Islet of Langerhans (tissue), 1 donor: ENCODE results near the gene MYPN.

Experiments used
- FAIRE-seq: peaks from one replicate; lab custom pipeline; 2011; peaks lifted over from hg19 to GRCh38; lab: Jason Lieb, UNC

MYPN gene

DNA sequence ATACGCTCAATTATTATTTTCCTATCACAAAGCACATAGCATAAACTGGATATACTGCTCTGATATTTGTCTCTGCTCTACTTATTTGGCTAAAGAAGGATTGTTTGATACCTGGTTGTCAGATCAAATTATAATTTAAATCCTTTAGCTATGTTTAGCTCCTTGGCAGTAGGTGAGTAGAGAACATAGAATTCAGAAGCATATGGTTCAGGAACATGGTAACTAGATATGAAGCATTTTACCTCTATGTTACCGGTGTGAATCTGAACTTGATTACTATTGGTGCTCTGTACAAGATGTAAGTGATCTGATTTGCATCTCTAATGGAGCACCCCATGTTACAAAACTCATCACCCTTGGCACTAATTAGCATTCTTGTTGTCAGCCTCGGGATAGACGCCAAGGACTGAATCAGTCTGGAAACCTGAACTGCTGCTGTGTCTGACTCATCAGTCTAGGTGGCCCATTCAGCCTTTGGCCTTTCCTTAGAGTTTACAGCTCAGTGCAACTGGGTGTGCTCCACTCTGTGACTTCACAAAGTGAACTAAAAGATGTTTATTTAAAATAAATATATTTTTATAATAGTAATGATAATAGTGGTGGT lies 12.3 kb upstream of the MYPN start:
- FAIRE-seq: peak; percentile 82

DNA sequence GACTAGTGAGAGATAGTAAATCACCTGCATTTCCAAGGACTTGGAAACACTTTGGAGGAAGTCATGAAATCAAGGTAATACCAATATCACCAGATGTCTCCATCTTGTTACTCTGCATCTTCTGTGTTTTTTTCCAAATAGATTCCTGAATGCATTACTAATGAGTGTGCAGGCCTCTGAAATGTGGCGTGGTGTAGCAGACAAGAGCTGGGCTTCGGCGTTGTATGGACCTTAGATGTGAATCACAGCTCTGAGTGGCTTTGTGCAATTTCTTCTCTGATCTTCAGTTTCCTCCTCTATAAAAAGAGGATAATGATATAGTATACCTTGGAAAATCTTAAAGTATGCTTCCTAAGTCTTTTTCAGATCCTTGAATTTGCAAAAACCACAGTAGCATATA lies 9.6 kb upstream of the MYPN start:
- FAIRE-seq: no peak

DNA sequence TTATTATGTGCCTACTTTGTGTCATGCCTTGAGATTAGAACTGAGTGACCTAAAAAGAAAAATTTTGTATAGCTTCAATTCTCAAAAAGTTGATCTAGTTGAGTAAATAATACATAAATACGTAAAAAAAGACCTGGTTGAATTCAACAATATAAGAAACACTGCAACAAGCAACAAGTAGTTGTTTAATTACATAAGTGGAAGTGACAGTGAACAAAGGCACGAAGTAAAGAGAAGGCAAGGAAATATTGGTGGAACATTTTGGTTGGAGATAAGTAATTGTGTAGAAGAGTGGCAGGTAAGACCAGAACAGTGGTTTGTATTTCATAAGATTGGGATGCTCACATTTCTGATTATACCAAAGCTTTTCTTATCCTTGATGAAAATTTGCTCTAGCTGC lies 8.2 kb upstream of the MYPN start:
- FAIRE-seq: no peak

DNA sequence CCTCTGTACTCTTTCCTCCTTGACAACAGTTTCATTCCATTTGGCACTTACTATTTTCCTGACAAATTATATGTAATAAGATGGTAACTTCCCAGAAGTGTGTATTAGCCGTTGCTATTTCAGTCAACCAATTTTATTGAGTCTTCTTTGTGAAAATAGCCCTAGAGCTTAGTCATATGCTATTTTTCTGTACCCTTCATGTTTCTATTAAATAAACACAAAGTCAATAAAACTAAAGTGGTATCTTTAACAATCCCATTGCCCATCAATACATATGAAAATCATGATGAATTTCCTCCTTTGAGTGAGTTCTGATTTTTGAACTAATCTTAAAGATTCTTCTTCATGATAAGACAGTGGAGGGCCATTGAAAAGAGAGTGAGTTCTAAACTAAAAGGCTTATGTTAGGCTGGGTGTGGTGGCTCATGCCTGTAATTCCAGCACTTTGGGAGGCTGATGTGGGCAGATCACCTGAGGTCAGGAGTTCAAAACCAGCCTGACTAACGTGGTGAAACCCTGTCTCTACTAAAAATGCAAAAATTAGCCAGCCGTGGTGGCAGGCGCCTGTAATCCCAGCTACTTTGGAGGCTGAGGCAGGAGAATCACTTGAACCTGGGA lies 5.9 kb upstream of the MYPN start:
- no peak for FAIRE-seq

GRCh38 chr10:68103901-68104300 lies 5.4 kb upstream of the MYPN start:
- FAIRE-seq: no peak

DNA sequence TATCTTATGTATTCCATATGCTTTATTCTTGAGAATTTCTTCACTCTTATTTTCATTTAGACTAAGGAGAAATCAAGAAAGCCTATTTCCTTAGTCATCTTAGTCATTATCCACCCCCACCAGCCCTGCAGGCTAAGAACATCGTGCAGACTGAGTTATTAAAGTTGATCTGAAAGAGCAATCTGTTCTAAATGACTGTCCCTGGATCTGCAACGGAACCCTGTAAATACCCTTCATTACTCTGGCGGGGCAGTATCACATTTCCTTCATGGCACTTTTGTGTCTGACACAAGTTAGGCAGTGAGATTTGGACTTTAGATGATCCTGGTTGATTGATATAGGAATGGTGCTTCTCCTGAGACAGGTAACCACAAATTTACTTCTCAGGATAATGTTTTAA lies 3.5 kb upstream of the MYPN start:
- no peak for FAIRE-seq

DNA sequence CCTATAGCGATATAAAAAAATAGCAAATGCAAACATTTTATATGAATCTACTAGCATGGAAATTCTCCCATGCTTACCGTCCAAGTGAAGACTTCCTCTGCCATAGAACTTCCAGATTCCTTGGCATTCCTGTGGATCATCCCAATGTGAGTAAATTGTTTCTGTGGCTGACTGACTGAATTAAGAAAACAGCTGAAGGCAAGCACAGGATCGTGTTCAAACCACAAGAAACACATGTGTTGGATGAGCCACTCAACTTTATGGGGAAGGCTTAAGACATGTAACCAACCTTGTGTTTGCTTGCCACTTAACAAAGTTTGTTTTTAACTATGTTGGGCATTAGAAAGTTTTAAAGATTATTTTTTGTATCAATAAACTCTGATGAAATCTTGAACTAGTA lies 2.6 kb upstream of the MYPN start:
- FAIRE-seq: no peak

GRCh38 chr10:68107651-68108050 lies 1.6 kb upstream of the MYPN start:
- no peak for FAIRE-seq

DNA sequence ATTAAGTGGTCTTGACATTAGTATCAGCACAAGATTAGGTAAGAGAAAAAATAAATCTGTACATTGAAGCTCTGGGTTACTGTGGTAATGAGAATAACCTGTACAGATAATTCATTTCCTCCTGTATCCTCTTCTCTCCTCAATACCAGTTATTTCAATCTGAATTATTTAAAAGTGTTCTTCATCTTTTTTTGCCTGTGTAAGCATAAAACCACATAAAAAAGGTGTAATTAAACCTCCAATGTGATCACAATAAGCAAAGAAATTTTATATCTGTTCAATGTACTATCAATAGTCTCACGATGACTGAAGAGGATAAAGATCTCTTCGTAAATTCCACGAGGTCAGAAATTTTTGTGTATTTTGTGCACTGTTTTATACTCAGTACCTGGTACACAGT lies 1.2 kb upstream of the MYPN start:
- no peak for FAIRE-seq

- FAIRE-seq: no peak
Measured at GRCh38 chr10:68108653-68109052, 635 bp upstream of the MYPN start.

- FAIRE-seq: no peak
Measured at GRCh38 chr10:68110027-68110426, 739 bp downstream of the MYPN start.

DNA sequence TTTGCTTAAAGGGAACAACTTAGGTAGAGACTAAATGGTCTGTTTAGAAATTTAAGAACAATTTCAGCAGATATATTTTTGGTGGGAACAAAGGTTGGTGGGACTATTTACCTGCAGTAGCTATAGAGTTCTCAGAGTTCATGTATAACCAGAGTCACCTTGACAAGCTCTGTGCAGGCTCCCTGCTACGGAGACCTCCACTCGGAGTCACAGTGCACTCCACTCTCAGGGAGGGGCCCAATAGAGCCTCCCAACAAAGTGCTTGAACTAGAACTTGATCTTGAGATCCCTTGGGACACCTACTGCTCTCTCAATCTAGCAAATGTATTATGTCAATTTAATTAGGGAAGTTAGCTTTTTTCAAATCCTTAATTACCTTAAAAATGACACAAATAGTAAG lies 2.3 kb downstream of the MYPN start:
- FAIRE-seq: no peak

GRCh38 chr10:68112837-68113236 lies 3.5 kb downstream of the MYPN start:
- no peak for FAIRE-seq

DNA sequence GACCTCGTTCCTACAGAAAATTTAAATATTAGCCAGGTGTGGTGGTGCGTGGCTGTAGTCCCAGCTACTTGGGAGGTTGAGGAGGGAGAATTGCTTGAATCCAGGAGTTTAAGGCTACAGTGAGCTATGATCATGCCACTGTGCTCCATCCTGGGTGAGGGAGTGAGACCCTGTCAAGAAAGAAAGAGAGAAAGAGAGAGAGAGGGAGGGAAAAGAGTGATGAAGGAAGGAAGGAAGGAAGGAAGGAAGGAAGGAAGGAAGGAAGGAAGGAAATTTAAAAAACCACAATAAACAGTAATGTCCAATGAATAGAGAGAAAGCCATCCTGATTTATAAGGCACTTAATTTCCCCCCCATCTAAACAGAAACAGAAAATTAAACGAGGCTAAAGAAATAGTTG lies 9.4 kb downstream of the MYPN start:
- no peak for FAIRE-seq

GRCh38 chr10:68121020-68121743 lies 11.9 kb downstream of the MYPN start:
- no peak for FAIRE-seq

GRCh38 chr10:68121852-68122251 lies 12.6 kb downstream of the MYPN start:
- FAIRE-seq: no peak

DNA sequence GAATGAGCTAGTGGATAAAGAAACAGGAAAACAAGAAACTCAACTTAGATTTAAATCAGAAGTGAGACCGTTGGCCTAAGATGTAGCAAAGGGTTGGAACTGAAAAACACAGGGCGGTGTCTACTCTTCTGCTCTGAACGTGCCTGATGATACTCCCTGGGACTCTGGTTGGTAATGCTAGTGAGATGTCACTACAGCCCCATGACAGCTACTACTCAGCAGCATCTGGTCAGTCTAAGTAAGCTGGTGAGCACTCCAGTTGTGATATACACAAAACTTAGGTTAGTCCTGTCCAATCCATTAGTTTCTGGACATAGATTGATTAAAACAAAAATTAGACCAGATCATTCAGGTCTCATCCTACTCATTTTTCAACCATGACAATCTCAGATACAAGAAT lies 15.4 kb downstream of the MYPN start:
- FAIRE-seq: no peak

DNA sequence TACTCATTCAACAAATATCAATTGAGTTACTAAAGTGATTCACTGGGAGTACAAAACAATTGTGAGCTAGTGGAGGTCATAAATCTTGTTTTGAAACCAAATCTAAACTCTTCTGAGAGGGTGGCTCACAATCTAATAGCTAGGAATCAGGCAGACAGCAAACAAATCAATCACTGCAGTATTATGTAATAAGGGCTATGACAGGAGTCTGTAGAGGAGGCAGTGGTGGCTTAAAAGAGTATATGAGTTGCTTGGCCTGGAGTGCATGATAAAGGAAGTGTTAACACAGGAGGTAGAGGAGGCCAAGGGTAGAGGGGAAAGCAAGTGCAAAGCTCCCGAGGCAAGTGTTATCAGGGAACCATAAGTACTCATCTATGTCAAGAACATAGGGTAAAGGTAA lies 16.5 kb downstream of the MYPN start:
- FAIRE-seq: no peak

GRCh38 chr10:68128015-68128414 lies 18.7 kb downstream of the MYPN start:
- FAIRE-seq: no peak

DNA sequence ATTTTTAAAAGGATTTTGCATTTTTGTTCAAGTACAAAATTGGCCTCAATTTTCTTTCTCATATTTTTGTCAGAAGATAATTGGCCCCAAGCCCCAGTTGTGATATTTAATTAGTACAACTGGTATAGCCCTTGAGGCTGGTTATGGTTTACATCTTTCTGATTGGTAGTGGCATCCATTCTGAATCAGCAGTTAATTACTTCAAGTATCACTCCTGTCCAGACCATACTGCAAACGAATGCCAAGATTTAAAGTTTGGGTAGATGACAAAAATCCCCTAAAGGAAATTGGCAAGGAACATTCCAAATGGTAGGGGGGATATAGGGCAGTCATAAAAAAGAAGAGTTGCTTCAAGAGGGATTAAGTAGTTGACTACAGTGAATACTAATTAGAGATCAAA lies 23.1 kb downstream of the MYPN start:
- FAIRE-seq: no peak

- FAIRE-seq: no peak
Measured at GRCh38 chr10:68133523-68133922, 24.2 kb downstream of the MYPN start.

- FAIRE-seq: no peak
Measured at GRCh38 chr10:68135362-68135761, 26.1 kb downstream of the MYPN start.

- peak; percentile 77 for FAIRE-seq
Measured at GRCh38 chr10:68135922-68136792, 26.9 kb downstream of the MYPN start.
